HCT116 (cell line): ENCODE measurements around the gene ASAP2. TPM values are rescaled to one million over a fixed set of nuclear protein-coding genes. Genes with fewer than 3 reads are reported as not detected.

ENCODE experiments used
- ATAC-seq: fragments of 200-7000 bp; cut with Tn5 transposase; 2 replicates; pipeline ENCODE4 v1.9.1; 2020; ENCODE audit warnings: mild to moderate bottlenecking, moderate library complexity
- BruUV-seq: library from RNA; stranded (reverse); fragments of 400-500 nt; replicated peaks from 2 replicates; lab custom pipeline; 2021; lab: Mats Ljungman, UMichigan
- CTCF ChIA-PET: fragments of 300-600 bp; sonication (Branson Sonifier 250); formaldehyde crosslinking; loops from one replicate; lab custom pipeline; 2021; ENCODE audit warnings: antibody characterized with exemption; lab: Charles Lee
- POLR2A ChIA-PET: fragments of 300-600, 350-600 bp; sonication (Branson Sonifier 250); formaldehyde crosslinking; loops from one replicate; lab custom pipeline; 2021; ENCODE audit warnings: antibody characterized with exemption; lab: Charles Lee
- RAD21 ChIA-PET, 2 experiments: fragments of 300-600 bp; sonication (Branson Sonifier 250); formaldehyde crosslinking; loops; one replicate each; lab custom pipeline; 2023; ENCODE audit warnings: low total read pairs in 2 of 2; ENCODE audit not compliant: uncharacterized antibody in 2 of 2, unreplicated experiment in 2 of 2, low non-redundant PET in 1 of 2; lab: Charles Lee
- DNase-seq: peaks from one replicate; pipeline ENCODE4 v3.0.0-alpha.2; 2010; ENCODE audit warnings: low read depth, low spot score
- H2AFZ ChIP-seq: fragments of 200-600 bp; shearing (Covaris generic), sonication (generic); 2 replicates; pipeline ENCODE4 v1.6.1; 2017; ENCODE audit warnings: low read depth, mixed run types, mixed read lengths, antibody characterized with exemption, low read length; ENCODE audit not compliant: poor library complexity, severe bottlenecking
- H3K27ac ChIP-seq: 2 replicates; pipeline ENCODE4 v1.5.1; 2012; ENCODE audit warnings: low read depth, low read length
- H3K27me3 ChIP-seq: fragments of 200-600 bp; sonication (generic); 2 replicates; pipeline ENCODE4 v1.6.1; 2016; ENCODE audit warnings: mixed run types, low read length, mixed read lengths; ENCODE audit not compliant: insufficient read depth
- H3K36me3 ChIP-seq, 2 experiments: fragments of 200-500 bp in 1 of 2; fragments of 200-600 bp in 1 of 2; sonication (Bioruptor generic) in 1 of 2; sonication (generic) in 1 of 2; 2 replicates each; pipeline versions ENCODE4 v1.5.1 to v1.6.1; 2014 to 2016; ENCODE audit warnings: low read length in 2 of 2, inconsistent platforms in 1 of 2, mixed read lengths in 1 of 2, mixed run types in 1 of 2; ENCODE audit not compliant: insufficient read depth in 2 of 2, control insufficient read depth in 1 of 2
- H3K4me1 ChIP-seq, 2 experiments: fragments of 200-600 bp in 1 of 2; sonication (generic) in 1 of 2; 2 replicates each; pipeline versions ENCODE4 v1.5.1 to v1.6.1; 2012 to 2017; ENCODE audit warnings: low read length in 2 of 2, inconsistent platforms in 1 of 2, mild to moderate bottlenecking in 1 of 2, mixed read lengths in 1 of 2, mixed run types in 1 of 2, moderate library complexity in 1 of 2; ENCODE audit not compliant: insufficient read depth in 2 of 2, control insufficient read depth in 1 of 2
- H3K4me2 ChIP-seq: fragments of 200-600 bp; sonication (generic); 2 replicates; pipeline ENCODE4 v1.6.1; 2017; ENCODE audit warnings: mixed run types, low read length, mixed read lengths
- H3K4me3 ChIP-seq, 2 experiments: fragments of 200-600 bp in 1 of 2; sonication (generic) in 1 of 2; replicated peaks in 1 of 2; 2 replicates each; pipeline ENCODE4 v1.5.1; 2011 to 2016; ENCODE audit warnings: low read length in 2 of 2, control low read depth in 1 of 2, low read depth in 1 of 2, mild to moderate bottlenecking in 1 of 2, mixed read lengths in 1 of 2, mixed run types in 1 of 2
- H3K79me2 ChIP-seq: fragments of 200-600 bp; sonication (generic); 2 replicates; pipeline ENCODE4 v1.6.1; 2017; ENCODE audit warnings: mild to moderate bottlenecking, mixed run types, low read length, moderate library complexity, mixed read lengths; ENCODE audit not compliant: insufficient read depth
- H3K9ac ChIP-seq: fragments of 200-600 bp; sonication (generic); 2 replicates; pipeline ENCODE4 v1.6.1; 2016; ENCODE audit warnings: low read length, mixed read lengths
- H3K9me2 ChIP-seq: fragments of 200-600 bp; sonication (generic), shearing (Covaris generic); 2 replicates; pipeline ENCODE4 v1.6.1; 2017; ENCODE audit warnings: mixed run types, mild to moderate bottlenecking, moderate library complexity; ENCODE audit not compliant: insufficient read depth
- H3K9me3 ChIP-seq, 2 experiments: fragments of 200-500 bp in 1 of 2; fragments of 200-600 bp in 1 of 2; sonication (Bioruptor generic) in 1 of 2; sonication (generic) in 1 of 2; 2 replicates each; pipeline ENCODE4 v1.6.1; 2014 to 2017; ENCODE audit warnings: low read length in 2 of 2, mixed read lengths in 2 of 2, inconsistent platforms in 1 of 2, low read depth in 1 of 2, mild to moderate bottlenecking in 1 of 2, mixed run types in 1 of 2, moderate library complexity in 1 of 2; ENCODE audit not compliant: control insufficient read depth in 1 of 2, insufficient read depth in 1 of 2
- H4K20me1 ChIP-seq: fragments of 200-600 bp; sonication (generic), shearing (Covaris generic); 2 replicates; pipeline ENCODE4 v1.6.1; 2017; ENCODE audit warnings: mixed run types, mild to moderate bottlenecking, moderate library complexity; ENCODE audit not compliant: insufficient read depth
- CBX3 ChIP-seq: IDR thresholded peaks from 2 replicates; pipeline ENCODE4 v1.6.1; 2012; ENCODE audit warnings: low read depth
- CEBPB ChIP-seq: IDR thresholded peaks from 2 replicates; pipeline ENCODE4 v1.6.1; 2012; ENCODE audit warnings: low read depth
- FOSL1 ChIP-seq: IDR thresholded peaks from 2 replicates; pipeline ENCODE4 v1.6.1; 2012; ENCODE audit warnings: low read depth
- JUND ChIP-seq: IDR thresholded peaks from 2 replicates; pipeline ENCODE4 v1.6.1; 2012
- MAX ChIP-seq: IDR thresholded peaks from 2 replicates; pipeline ENCODE4 v1.6.1; 2012
- RAD21 ChIP-seq: IDR thresholded peaks from 2 replicates; pipeline ENCODE4 v1.6.1; 2012; ENCODE audit warnings: low read depth, mild to moderate bottlenecking
- REST ChIP-seq: IDR thresholded peaks from 2 replicates; pipeline ENCODE4 v1.6.1; 2012; ENCODE audit warnings: low read depth
- SIN3A ChIP-seq: IDR thresholded peaks from 2 replicates; pipeline ENCODE4 v1.6.1; 2012; ENCODE audit warnings: low read depth
- SRF ChIP-seq: IDR thresholded peaks from 2 replicates; pipeline ENCODE4 v1.6.1; 2012; ENCODE audit warnings: low read depth
- YY1 ChIP-seq: IDR thresholded peaks from 2 replicates; pipeline ENCODE4 v1.6.1; 2011; ENCODE audit warnings: low read length, low read depth, moderate library complexity, mild to moderate bottlenecking; ENCODE audit not compliant: insufficient replicate concordance; ENCODE audit errors: extremely low read depth
- ZBTB33 ChIP-seq: IDR thresholded peaks from 2 replicates; pipeline ENCODE4 v1.6.1; 2011; ENCODE audit warnings: mild to moderate bottlenecking, low read length, moderate library complexity; ENCODE audit not compliant: insufficient replicate concordance; ENCODE audit errors: extremely low read depth
- intact Hi-C: fragments of 100-400 bp; cut with micrococcal nuclease; formaldehyde crosslinking; loops from 2 replicates; pipeline ENCODE4 v1.10.0; 2022
- total RNA-seq: library from RNA; stranded (reverse); gene quantifications from one replicate; pipeline ENCODE4 v1.2.1, GENCODE V29; 2021; ENCODE audit not compliant: unreplicated experiment

Gene ASAP2
- total RNA-seq, 1 experiment from 2014 or later = 16.5 TPM

GRCh38 chr2:9378433-9379390, 172.1 kb downstream of the ASAP2 start:
- Histone ChIP-seq H3K9ac (peak overlapping the region; percentile 43), H3K36me3 (no peaks in the 10 kb centered on the region), H4K20me1 (no peaks in the 10 kb centered on the region), H3K4me3 (0 out of 4 replicates have a peak overlapping the region, but pooled peaks of 1 of the 2 experiments have one; percentile 5), H3K79me2 (no peaks in the 10 kb centered on the region), H3K9me2 (no peaks in the 10 kb centered on the region), H3K4me2 (peak overlapping the region; percentile 69), H2AFZ (no peak overlapping the region), H3K9me3 (no peaks in the 10 kb centered on the region), H3K27me3 (no peaks in the 10 kb centered on the region), H3K4me1 (peaks cover 52 to 58% of the 10 kb centered on the region in 2 experiments), H3K27ac (peak overlapping the region; percentile 52)
- ATAC-seq (peak; percentile 68), DNase-seq (no peak)
- CTCF ChIA-PET = no interaction called here
- no TSS peak for BruUV-seq
- intact Hi-C loops = no loop called here
- TF ChIP-seq SRF = no peak
- TF ChIP-seq CEBPB = no peak
- TF ChIP-seq REST = no peak
- TF ChIP-seq CBX3 = no peak
- peak; percentile 74 for TF ChIP-seq FOSL1
- no peak for TF ChIP-seq SIN3A
- no peak for TF ChIP-seq RAD21
- TF ChIP-seq ZBTB33 = no peak
- TF ChIP-seq YY1 = no peak
- no peak for TF ChIP-seq MAX
- peak; percentile 67 for TF ChIP-seq JUND
- RAD21 ChIA-PET = no interaction called here
- POLR2A ChIA-PET = interaction anchor here (0.6 kb wide), 1 partner anchor 8 kb away, joined by 3 read pairs; no protein-coding TSS in a partner anchor
